HG02885 (cell line): ENCODE measurements around the gene DRD4.

ENCODE experiments used
- ATAC-seq: cut with Tn5 transposase; IDR thresholded peaks from one replicate; pipeline ENCODE4 v1.9.1; 2021; ENCODE audit warnings: mild to moderate bottlenecking; ENCODE audit not compliant: unreplicated experiment, poor library complexity

DRD4 gene

GRCh38 chr11:620935-621814, 15.9 kb upstream of the DRD4 start:
- ATAC-seq: no peak

DNA sequence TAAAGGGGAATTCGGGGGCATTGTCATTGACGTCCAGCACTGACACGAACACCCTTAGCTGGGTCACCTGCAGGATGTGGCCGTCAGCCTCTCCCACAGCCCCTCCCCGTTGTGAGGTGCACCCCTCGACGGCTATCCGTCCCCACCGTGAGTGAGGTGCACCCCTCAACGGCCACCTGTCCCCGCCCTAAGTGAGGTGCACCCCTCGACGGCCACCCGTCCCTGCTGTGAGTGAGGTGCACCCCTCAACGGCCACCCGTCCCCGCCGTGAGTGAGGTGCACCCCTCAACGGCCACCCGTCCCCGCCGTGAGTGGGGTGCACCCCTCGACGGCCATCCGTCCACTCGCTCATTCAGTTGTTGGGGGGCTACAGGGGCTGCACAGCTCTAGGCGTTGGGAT, 15.2 kb upstream of the DRD4 start:
- no peak for ATAC-seq

- no peak for ATAC-seq
These were observed 13.7 kb upstream of the DRD4 start for GRCh38 chr11:623349-623869.

- ATAC-seq: no peak
These were observed 12.9 kb upstream of the DRD4 start for GRCh38 chr11:623999-624704.

GRCh38 chr11:624705-625635, 12.1 kb upstream of the DRD4 start, which contains the start of gene CDHR5:
Gene CDHR5, minus strand, starts transcription at chr11:624955. Its CDS starts 53 bp downstream, at chr11:624902.
- no peak for ATAC-seq

DNA sequence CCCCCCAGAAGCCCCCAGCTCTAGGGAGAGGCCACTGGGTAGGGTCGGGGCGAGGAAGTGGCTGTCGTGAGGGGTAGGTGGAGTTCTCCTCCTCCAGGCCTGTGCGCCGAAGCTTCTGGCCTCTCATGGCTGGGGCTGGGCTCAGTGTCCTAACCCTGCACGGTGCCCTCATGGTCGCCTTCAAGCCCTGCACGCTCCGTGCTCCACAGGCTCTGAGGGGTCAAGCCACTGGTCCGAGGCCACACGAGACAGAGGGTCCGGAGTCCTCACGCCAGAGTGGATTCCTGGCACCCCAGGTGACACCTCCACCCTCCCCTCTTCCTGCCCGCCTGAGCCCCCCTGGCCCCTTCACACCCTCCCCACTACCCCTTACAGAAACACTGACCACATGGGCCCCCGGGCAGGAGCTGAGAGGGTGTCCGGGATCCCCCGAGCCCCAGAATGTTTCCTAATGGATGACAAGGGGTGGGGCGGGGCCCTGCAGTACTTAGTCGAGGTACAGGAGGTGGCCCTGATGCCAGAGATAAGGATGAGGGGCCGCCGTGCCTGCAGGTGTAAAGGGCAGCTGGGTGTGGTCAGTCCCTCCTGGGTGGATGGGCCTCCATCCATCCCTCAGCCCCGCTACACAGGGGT, 11.3 kb upstream of the DRD4 start:
- no peak for ATAC-seq

DNA sequence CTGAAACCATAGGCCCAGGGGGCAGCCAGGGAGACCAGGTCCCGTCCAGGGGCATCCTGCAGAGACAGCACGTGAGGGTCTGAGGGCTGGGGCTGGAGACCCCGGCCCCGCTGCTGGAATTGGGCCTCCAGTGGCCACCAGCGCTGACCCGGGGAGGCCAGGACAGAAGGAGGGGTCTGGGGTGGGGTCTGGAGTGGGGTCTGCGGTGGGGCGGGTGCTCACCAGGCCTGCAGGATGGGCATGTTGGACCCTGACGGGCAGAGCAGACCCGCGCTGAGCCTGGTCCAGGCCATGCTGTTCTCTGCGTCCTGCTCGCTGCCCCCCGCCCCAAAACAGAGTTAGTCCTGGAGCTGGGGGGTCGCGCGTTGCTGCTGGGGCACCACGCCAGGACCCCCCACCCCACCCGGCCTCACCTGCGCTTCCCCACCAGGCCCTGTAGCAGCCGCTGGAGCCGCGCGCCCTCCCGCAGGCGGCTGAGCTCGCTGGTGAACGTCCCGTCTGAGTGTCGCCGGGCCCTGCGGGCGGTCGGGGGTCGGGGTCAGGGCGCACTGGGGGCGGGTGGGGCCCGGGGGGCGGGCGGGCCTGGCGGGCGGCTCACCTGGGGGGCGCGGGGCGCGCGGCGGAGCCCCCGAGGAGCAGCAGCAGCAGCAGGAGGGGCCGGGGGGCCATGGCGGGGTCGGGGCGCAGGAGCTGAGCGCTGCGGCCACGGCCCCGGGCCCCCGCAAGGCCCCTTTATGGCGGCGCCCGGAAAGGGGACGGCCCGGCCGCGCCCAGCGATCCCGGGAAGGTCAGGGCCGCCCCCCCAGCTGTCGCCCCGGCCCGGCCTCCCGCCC, 10.4 kb upstream of the DRD4 start, which contains the start of gene SCT:
TSS of gene SCT (minus strand) at position 707 of the 833 bp plus-strand sequence. CDS start at position 669, 38 bp downstream.
- ATAC-seq: no peak

DNA sequence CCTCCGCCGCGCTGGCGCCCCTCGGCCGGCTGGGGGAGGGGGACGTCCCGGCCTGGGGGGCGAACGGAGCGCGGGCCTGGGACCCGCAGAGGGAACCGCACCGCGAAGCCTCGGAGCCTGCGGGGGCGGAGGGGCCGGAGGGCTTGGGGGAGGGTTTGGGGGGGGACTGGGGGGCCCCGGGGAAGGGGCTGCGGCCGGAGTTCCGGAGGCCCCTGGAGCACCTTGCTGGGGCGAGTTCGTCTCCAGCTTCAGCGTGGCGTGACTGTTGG, 9.8 kb upstream of the DRD4 start:
- ATAC-seq: no peak

- ATAC-seq: no peak
These were observed 9.0 kb upstream of the DRD4 start for GRCh38 chr11:628056-628455.

GRCh38 chr11:629237-629583, 7.9 kb upstream of the DRD4 start:
- no peak for ATAC-seq

DNA sequence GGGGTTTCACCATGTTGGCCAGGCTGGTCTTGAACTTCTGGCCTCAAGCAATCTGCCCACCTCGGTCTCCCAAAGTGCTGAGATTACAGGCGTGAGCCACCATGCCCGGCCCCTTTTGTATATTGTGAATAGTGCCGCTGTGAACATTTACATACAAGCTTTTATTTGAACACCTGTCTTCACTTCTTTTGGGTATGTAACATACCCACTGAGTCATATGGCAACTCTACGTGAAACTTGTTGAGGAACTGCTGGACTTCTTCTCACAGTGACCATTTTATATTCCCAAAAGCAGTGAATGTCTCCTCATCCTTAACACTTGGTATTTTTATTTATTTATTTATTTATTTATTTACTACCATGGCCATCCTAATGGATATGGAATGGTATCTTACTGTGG, 6.2 kb upstream of the DRD4 start:
- ATAC-seq: no peak

DNA sequence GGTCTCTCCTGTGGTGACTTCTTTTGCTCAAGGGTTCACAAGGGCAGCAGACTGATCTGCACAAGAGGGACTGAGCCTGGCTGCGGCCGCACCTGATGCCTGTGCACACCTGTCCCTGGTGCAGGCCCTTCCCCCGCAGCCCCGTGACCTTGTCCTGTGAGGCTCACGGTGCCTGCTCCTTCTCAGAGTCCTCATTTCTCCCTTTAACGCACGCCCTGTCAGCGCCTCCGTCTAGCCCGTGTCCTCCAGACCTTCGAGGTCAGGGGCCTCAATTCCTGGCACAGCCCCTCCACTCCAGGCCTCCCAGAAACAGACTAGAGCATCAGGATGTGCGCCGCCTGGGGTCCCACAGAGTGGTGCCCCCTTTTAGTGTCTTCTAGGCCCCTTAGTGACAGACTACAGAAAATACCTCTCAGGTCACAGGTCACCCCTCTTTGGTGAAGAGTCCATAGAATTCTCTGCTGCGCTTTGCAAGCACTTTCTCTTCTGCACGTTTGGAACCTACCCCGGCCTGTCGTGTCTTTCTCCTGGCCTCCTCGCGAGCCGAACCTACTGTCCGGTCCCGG, 1.0 kb upstream of the DRD4 start:
- ATAC-seq: no peak

DNA sequence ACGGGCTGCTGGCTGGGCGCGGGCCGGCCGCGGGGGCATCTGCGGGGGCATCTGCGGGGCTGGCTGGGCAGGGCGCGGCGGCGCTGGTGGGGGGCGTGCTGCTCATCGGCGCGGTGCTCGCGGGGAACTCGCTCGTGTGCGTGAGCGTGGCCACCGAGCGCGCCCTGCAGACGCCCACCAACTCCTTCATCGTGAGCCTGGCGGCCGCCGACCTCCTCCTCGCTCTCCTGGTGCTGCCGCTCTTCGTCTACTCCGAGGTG, 194 bp downstream of the DRD4 start:
- no peak for ATAC-seq

- no peak for ATAC-seq
These were observed 788 bp downstream of the DRD4 start for GRCh38 chr11:637593-638521.

- no peak for ATAC-seq
These were observed 1.7 kb downstream of the DRD4 start for GRCh38 chr11:638631-639331.

GRCh38 chr11:639332-639955, 2.4 kb downstream of the DRD4 start:
- ATAC-seq: no peak
